HepG2 (cell line): ENCODE measurements around the gene TCF23. TPM values are rescaled to one million over a fixed set of nuclear protein-coding genes. Genes with fewer than 3 reads are reported as not detected.

Experiments used
- ATAC-seq: fragments of 200-7000 bp; cut with Tn5 transposase; 3 replicates; pipeline ENCODE4 v1.9.1; 2020; ENCODE audit warnings: mild to moderate bottlenecking, moderate library complexity
- BruUV-seq: library from RNA; stranded (reverse); fragments of 400-500 nt; replicated peaks from 2 replicates; lab custom pipeline; 2021; lab: Mats Ljungman, UMichigan
- CTCF ChIA-PET: fragments of 300-600 bp; formaldehyde crosslinking; extraction: SDS; loops from one replicate; lab custom pipeline; 2021; ENCODE audit warnings: low total read pairs, inconsistent platforms, low intra/inter-chr PET ratio; lab: Yijun Ruan, JAX
- POLR2A ChIA-PET: fragments of 350-600 bp; sonication (Branson Sonifier 250); formaldehyde crosslinking; loops from one replicate; lab custom pipeline; 2020; ENCODE audit warnings: antibody characterized with exemption, inconsistent platforms; lab: Yijun Ruan, JAX
- DNase-seq: peaks from one replicate; pipeline ENCODE4 v3.0.0-alpha.2; 2015; ENCODE audit warnings: low spot score
- FAIRE-seq: peaks from 3 replicates; lab custom pipeline; 2011; peaks lifted over from hg19 to GRCh38; lab: Jason Lieb, UNC
- H2AFZ ChIP-seq: one replicate; pipeline ENCODE4 v1.6.1; 2011; ENCODE audit warnings: low read length, inconsistent platforms
- H3K27ac ChIP-seq: fragments of 300-600 bp; 3 replicates; pipeline ENCODE4 v1.8.0; 2011; ENCODE audit warnings: mixed run types, mild to moderate bottlenecking, mixed read lengths, low read length, inconsistent platforms; ENCODE audit not compliant: insufficient read depth; ENCODE audit errors: extremely low read length
- H3K27me3 ChIP-seq, 2 experiments: fragments of 200-600 bp in 1 of 2; 2 replicates in 1 of 2; 3 replicates in 1 of 2; pipeline versions ENCODE4 v1.6.0 to v1.8.0; 2011; ENCODE audit warnings: low read length in 2 of 2, mild to moderate bottlenecking in 2 of 2, moderate library complexity in 2 of 2, inconsistent platforms in 1 of 2; ENCODE audit not compliant: insufficient read depth in 2 of 2, control insufficient read depth in 1 of 2
- H3K36me3 ChIP-seq, 2 experiments: fragments of 200-600 bp in 1 of 2; replicated peaks in 1 of 2; 2 replicates in 1 of 2; 3 replicates in 1 of 2; pipeline versions ENCODE4 v1.5.1 to v1.8.0; 2011; ENCODE audit warnings: low read length in 2 of 2, inconsistent platforms in 1 of 2; ENCODE audit not compliant: insufficient read depth in 2 of 2, control insufficient read depth in 1 of 2
- H3K4me1 ChIP-seq: 2 replicates; pipeline ENCODE4 v1.5.1; 2012; ENCODE audit warnings: low read length, inconsistent platforms; ENCODE audit not compliant: insufficient read depth
- H3K4me2 ChIP-seq: 2 replicates; pipeline ENCODE4 v1.6.0; 2011; ENCODE audit warnings: low read depth, low read length, inconsistent platforms
- H3K4me3 ChIP-seq, 3 experiments: fragments of 200-600 bp in 1 of 3; sonication (generic), shearing (Covaris generic) in 1 of 3; replicated peaks in 1 of 3; 2 replicates each; pipeline ENCODE4 v1.5.1; 2011 to 2016; ENCODE audit warnings: low read length in 3 of 3, inconsistent platforms in 2 of 3, low read depth in 2 of 3, mild to moderate bottlenecking in 2 of 3, control low read depth in 1 of 3, mixed read lengths in 1 of 3; ENCODE audit not compliant: insufficient read depth in 1 of 3
- H3K79me2 ChIP-seq: one replicate; pipeline ENCODE4 v1.6.1; 2011; ENCODE audit warnings: low read length, inconsistent platforms; ENCODE audit not compliant: insufficient read depth
- H3K9ac ChIP-seq: 2 replicates; pipeline ENCODE4 v1.6.0; 2011; ENCODE audit warnings: mild to moderate bottlenecking, low read depth, low read length, inconsistent platforms; ENCODE audit not compliant: insufficient read depth
- H3K9me3 ChIP-seq: 2 replicates; pipeline ENCODE4 v1.5.1; 2012; ENCODE audit warnings: mild to moderate bottlenecking, low read length
- H4K20me1 ChIP-seq: 2 replicates; pipeline ENCODE4 v1.6.0; 2011; ENCODE audit warnings: inconsistent platforms, mild to moderate bottlenecking, low read length, moderate library complexity; ENCODE audit not compliant: insufficient read depth
- CBX1 ChIP-seq: IDR thresholded peaks from one replicate; pipeline ENCODE4 v1.6.1; 2016; ENCODE audit warnings: antibody characterized with exemption, low read depth
- CCDC6 ChIP-seq: sonication (generic); formaldehyde crosslinking; IDR thresholded peaks from 2 replicates; pipeline ENCODE4 v1.8.1; 2022; ENCODE audit warnings: mild to moderate bottlenecking, missing genetic modification reagents, moderate library complexity
- HMG20A ChIP-seq: IDR thresholded peaks from 2 replicates; pipeline ENCODE4 v1.6.1; 2016; ENCODE audit warnings: borderline replicate concordance
- HNF1B ChIP-seq: sonication (generic); formaldehyde crosslinking; IDR thresholded peaks from 2 replicates; pipeline ENCODE4 v1.5.1; 2020; ENCODE audit warnings: mild to moderate bottlenecking, moderate library complexity, missing genetic modification reagents
- HNRNPK ChIP-seq: fragments of 200-400 bp; formaldehyde crosslinking; IDR thresholded peaks from 2 replicates; pipeline ENCODE4 v1.6.1; 2018; ENCODE audit warnings: low read length, low read depth, moderate library complexity, mild to moderate bottlenecking; ENCODE audit not compliant: poor library complexity, severe bottlenecking
- HOXA7 ChIP-seq: sonication (generic); formaldehyde crosslinking; IDR thresholded peaks from 2 replicates; pipeline ENCODE4 v1.8.1; 2022; ENCODE audit warnings: mild to moderate bottlenecking, missing genetic modification reagents, moderate library complexity
- KLF16 ChIP-seq, 2 experiments: sonication (generic) in 1 of 2; formaldehyde crosslinking in 1 of 2; IDR thresholded peaks; 2 replicates each; pipeline versions ENCODE4 v1.6.1 to v1.8.0; 2016 to 2023; ENCODE audit warnings: missing genetic modification reagents in 2 of 2, missing compliant biosample characterization in 1 of 2
- LCORL ChIP-seq, 2 experiments: fragments of 450-650 bp in 1 of 2; sonication (generic) in 1 of 2; formaldehyde crosslinking in 1 of 2; IDR thresholded peaks; 2 replicates each; pipeline versions ENCODE4 v1.5.0 to v1.6.1; 2017 to 2020; ENCODE audit warnings: antibody characterized with exemption in 1 of 2, missing genetic modification reagents in 1 of 2
- MIER3 ChIP-seq: IDR thresholded peaks from 2 replicates; pipeline ENCODE4 v1.6.1; 2016; ENCODE audit warnings: missing compliant biosample characterization, borderline replicate concordance
- MIXL1 ChIP-seq: IDR thresholded peaks from 2 replicates; pipeline ENCODE4 v1.6.1; 2016
- PPARG ChIP-seq: conservative IDR thresholded peaks from 2 replicates; pipeline ENCODE4 v1.6.1; 2016; ENCODE audit warnings: missing biosample characterization, missing genetic modification reagents
- SOX6 ChIP-seq, 2 experiments: fragments of 450-650 bp in 1 of 2; sonication (generic) in 1 of 2; formaldehyde crosslinking in 1 of 2; IDR thresholded peaks; 2 replicates each; pipeline versions ENCODE4 v1.4.0 to v1.6.1; 2017 to 2020; ENCODE audit warnings: antibody characterized with exemption in 1 of 2, mild to moderate bottlenecking in 1 of 2, missing genetic modification reagents in 1 of 2
- SP140L ChIP-seq: sonication (generic); formaldehyde crosslinking; IDR thresholded peaks from 2 replicates; pipeline ENCODE4 v1.4.0; 2020; ENCODE audit warnings: missing genetic modification reagents, borderline replicate concordance
- ZBTB38 ChIP-seq: sonication (generic); formaldehyde crosslinking; IDR thresholded peaks from 2 replicates; pipeline ENCODE4 v1.5.1; 2020; ENCODE audit warnings: mild to moderate bottlenecking, missing genetic modification reagents
- ZMYM4 ChIP-seq: sonication (generic); formaldehyde crosslinking; IDR thresholded peaks from 2 replicates; pipeline ENCODE4 v1.8.1; 2023; ENCODE audit warnings: mild to moderate bottlenecking, missing genetic modification reagents
- ZNF770 ChIP-seq: sonication (generic); formaldehyde crosslinking; IDR thresholded peaks from 2 replicates; pipeline ENCODE4 v1.5.0; 2020; ENCODE audit warnings: mild to moderate bottlenecking, missing genetic modification reagents
- ZZZ3 ChIP-seq: sonication (generic); formaldehyde crosslinking; IDR thresholded peaks from 2 replicates; pipeline ENCODE4 v1.4.0; 2020; ENCODE audit warnings: missing genetic modification reagents, mild to moderate bottlenecking, borderline replicate concordance
- WGBS: methylation state at CpG from one replicate; pipeline ENCODE4 v1.1.6; 2017; ENCODE audit warnings: low lambda C conversion rate; 5-methylcytosine and 5-hydroxymethylcytosine counted together
- in situ Hi-C: cut with HindIII; loops from 2 replicates; pipeline ENCODE4 v1.10.0; 2017; ENCODE audit warnings: low pct_unique_long_range_greater_than_20kb; ENCODE audit not compliant: extremely low pct_ligation_motif_present
- intact Hi-C: fragments of 100-400 bp; cut with micrococcal nuclease; formaldehyde crosslinking; loops from one replicate; pipeline ENCODE4 v1.10.0; 2022; ENCODE audit not compliant: unreplicated experiment
- polyA plus RNA-seq, 8 experiments: library from polyadenylated mRNA; depleted of rRNA in 3 of 8; stranded (reverse) in 7 of 8; unstranded in 1 of 8; fragments of >200 nt; fragmentation: Illumina TruSeq in 4 of 8; extraction: Trizol in 4 of 8; gene quantifications; 2 replicates each; pipeline versions ENCODE4 v1.2.1 to v1.2.3, GENCODE V29; 2011 to 2016; ENCODE audit warnings: low read depth in 4 of 8, missing spikeins in 1 of 8, mixed read lengths in 1 of 8; ENCODE audit not compliant: insufficient read depth in 1 of 8
- total RNA-seq, 5 experiments: library from RNA; depleted of rRNA; stranded (reverse); fragments of >200 nt; fragmentation: Illumina TruSeq; extraction: Trizol; gene quantifications; 2 replicates each; pipeline ENCODE4 v1.2.3, GENCODE V29; 2016; ENCODE audit warnings: low read depth in 1 of 5

Gene TCF23
- total and polyA plus RNA-seq, 2 of the 13 experiments (the other 11 are each of a cell fraction or from before 2014, with no cell fraction given) = 0.02 to 1.4 TPM

GRCh38 chr2:27191070-27191829 lies 42.4 kb downstream of the TCF23 start:
- Histone ChIP-seq H3K79me2 (no peaks in the 10 kb centered on the region), H3K36me3 (no peaks in the 10 kb centered on the region), H3K4me3 (no peak overlapping the region), H3K4me1 (peaks cover 43% of the 10 kb centered on the region), H3K4me2 (no peak overlapping the region), H3K9ac (no peak overlapping the region), H4K20me1 (no peaks in the 10 kb centered on the region), H3K27me3 (no peaks in the 10 kb centered on the region), H3K9me3 (no peaks in the 10 kb centered on the region), H3K27ac (peak overlapping the region; percentile 7), H2AFZ (no peak overlapping the region)
- DNase-seq (peak; percentile 87), FAIRE-seq (peak; percentile 87), ATAC-seq (peak; percentile 93)
- in situ Hi-C loops = no loop called here
- ChIA-PET CTCF (interaction anchor here (0.9 to 2.4 kb wide), 9 partner anchors 11 to 105 kb away, joined by 4 to 43 read pairs (median 5); partner anchors contain the start of genes KHK and PREB), POLR2A (interaction anchor here (0.7 to 1.9 kb wide), 21 partner anchors 14 to 141 kb away, joined by 3 to 12 read pairs (median 4); partner anchors contain the start of genes ABHD1, ATRAID, KHK and PREB)
- BruUV-seq = no TSS peak
- intact Hi-C loops = loop anchor here (1.0 to 5.0 kb wide), 5 partner anchors 21 to 93 kb away; partner anchors contain the start of genes CGREF1 and PREB
- 56% methylated on average over 8 of the region's 8 CpGs for whole genome bisulfite sequencing
- no peak for TF ChIP-seq HNRNPK
- TF ChIP-seq CBX1 = no peak
- TF ChIP-seq ZZZ3 (CRISPR knock-in tag) = no peak
- 0 out of 2 replicates have a peak, but pooled peaks have one; percentile 23 for TF ChIP-seq PPARG
- 0 out of 2 replicates have a peak, but pooled peaks have one; percentile 49 for TF ChIP-seq MIER3 (CRISPR knock-in tag)
- peak; percentile 78 for TF ChIP-seq ZBTB38 (CRISPR knock-in tag)
- 0 out of 2 replicates have a peak, but pooled peaks have one; percentile 44 for TF ChIP-seq CCDC6
- TF ChIP-seq HOXA7 (CRISPR knock-in tag) = no peak
- TF ChIP-seq HNF1B (CRISPR knock-in tag) = peak; percentile 55; the same call in 1 of the 2 replicates
- no peak for TF ChIP-seq LCORL (IDR thresholded peaks at IDR 0.05)
- 0 out of 2 replicates have a peak, but pooled peaks have one; percentile 1 for TF ChIP-seq LCORL (CRISPR knock-in tag; IDR thresholded peaks at IDR 0.05)
- TF ChIP-seq KLF16 (CRISPR knock-in tag; IDR thresholded peaks at IDR 0.05) = peak in 1 of 2 experiments; percentile 72; a peak in 1 of 4 replicates
- no peak for TF ChIP-seq SOX6 (IDR thresholded peaks at IDR 0.05)
- TF ChIP-seq SOX6 (CRISPR knock-in tag; IDR thresholded peaks at IDR 0.05) = peak; percentile 64; the same call in 1 of the 2 replicates
- peak; percentile 45 for TF ChIP-seq ZMYM4 (CRISPR knock-in tag)
- peak; percentile 78 for TF ChIP-seq MIXL1
- TF ChIP-seq HMG20A (CRISPR knock-in tag) = peak; percentile 24; the same call in 1 of the 2 replicates
- peak; percentile 87; the same call in 1 of the 2 replicates for TF ChIP-seq SP140L
- TF ChIP-seq ZNF770 (CRISPR knock-in tag) = 0 out of 2 replicates have a peak, but pooled peaks have one; percentile 22
